ENCODE measurements around the gene PARP11.

PARP11 gene

DNA sequence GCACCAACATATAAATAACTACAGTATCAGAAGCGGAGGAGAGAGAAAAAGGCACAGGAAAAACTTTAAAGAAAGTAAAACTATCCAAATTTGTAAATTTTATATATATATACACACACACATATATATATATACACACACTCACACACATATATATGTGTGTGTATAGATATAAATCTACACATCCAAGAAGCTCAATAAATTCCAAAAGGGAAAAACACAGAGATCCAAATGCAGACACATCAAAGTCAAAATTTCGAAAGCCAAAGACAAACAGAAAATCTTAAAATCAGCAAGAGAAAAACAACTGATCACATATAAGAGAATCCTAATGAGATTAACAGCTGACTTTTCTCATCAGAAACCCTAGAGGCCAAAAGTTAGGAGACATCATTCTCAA is 37.3 kb downstream of the PARP11 start:
- Histone ChIP-seq H3K4me1 (ENCODE audit: insufficient read depth, low read length, poor library complexity, severe bottlenecking) (peaks cover 4% of the 10 kb centered on the region), H3K36me3 (ENCODE audit: insufficient read depth, low read length) (no peaks in the 10 kb centered on the region), H3K4me2 (ENCODE audit: low read depth, low read length, poor library complexity, severe bottlenecking) (no peak overlapping the region), H3K27me3 (ENCODE audit: insufficient read depth, low read length, poor library complexity, severe bottlenecking) (no peaks in the 10 kb centered on the region), H3K4me3 (ENCODE audit: low read length, poor library complexity, severe bottlenecking) (no peak overlapping the region), H2AFZ (ENCODE audit: low read length) (no peak overlapping the region), H3F3A (ENCODE audit: low read depth) (no peaks in the 10 kb centered on the region), H3K79me2 (ENCODE audit: insufficient read depth, low read length) (0 out of 2 replicates have a peak, but pooled peaks cover 13% of the 10 kb centered on the region), H3K9ac (ENCODE audit: low read depth, low read length, poor library complexity, severe bottlenecking) (no peak overlapping the region), H3K9me2 (replicated peaks; ENCODE audit: low read depth, low read length) (no peaks in the 10 kb centered on the region), H4K20me1 (ENCODE audit: insufficient read depth, low read length, poor library complexity, severe bottlenecking) (no peaks in the 10 kb centered on the region), H3K9me3 (ENCODE audit: insufficient read depth, low read depth, low read length) (no peaks in the 10 kb centered on the region)
- TF ChIP-seq EZH2phosphoT487 (IDR thresholded peaks at IDR 0.05; ENCODE audit: borderline replicate concordance) = no peak
- TF ChIP-seq, protein P1, sequence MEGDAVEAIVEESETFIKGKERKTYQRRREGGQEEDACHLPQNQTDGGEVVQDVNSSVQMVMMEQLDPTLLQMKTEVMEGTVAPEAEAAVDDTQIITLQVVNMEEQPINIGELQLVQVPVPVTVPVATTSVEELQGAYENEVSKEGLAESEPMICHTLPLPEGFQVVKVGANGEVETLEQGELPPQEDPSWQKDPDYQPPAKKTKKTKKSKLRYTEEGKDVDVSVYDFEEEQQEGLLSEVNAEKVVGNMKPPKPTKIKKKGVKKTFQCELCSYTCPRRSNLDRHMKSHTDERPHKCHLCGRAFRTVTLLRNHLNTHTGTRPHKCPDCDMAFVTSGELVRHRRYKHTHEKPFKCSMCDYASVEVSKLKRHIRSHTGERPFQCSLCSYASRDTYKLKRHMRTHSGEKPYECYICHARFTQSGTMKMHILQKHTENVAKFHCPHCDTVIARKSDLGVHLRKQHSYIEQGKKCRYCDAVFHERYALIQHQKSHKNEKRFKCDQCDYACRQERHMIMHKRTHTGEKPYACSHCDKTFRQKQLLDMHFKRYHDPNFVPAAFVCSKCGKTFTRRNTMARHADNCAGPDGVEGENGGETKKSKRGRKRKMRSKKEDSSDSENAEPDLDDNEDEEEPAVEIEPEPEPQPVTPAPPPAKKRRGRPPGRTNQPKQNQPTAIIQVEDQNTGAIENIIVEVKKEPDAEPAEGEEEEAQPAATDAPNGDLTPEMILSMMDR (conservative IDR thresholded peaks at IDR 0.05; ENCODE audit: low read length) = no peak

- Histone ChIP-seq H3K36me3 (ENCODE audit: insufficient read depth, low read length) (no peaks in the 10 kb centered on the region; the same call in 1 of the 2 replicates), H3F3A (ENCODE audit: low read depth) (no peaks in the 10 kb centered on the region), H3K4me2 (ENCODE audit: low read depth, low read length, poor library complexity, severe bottlenecking) (no peak overlapping the region), H4K20me1 (ENCODE audit: insufficient read depth, low read length, poor library complexity, severe bottlenecking) (no peaks in the 10 kb centered on the region), H3K9ac (ENCODE audit: low read depth, low read length, poor library complexity, severe bottlenecking) (no peak overlapping the region), H3K79me2 (ENCODE audit: insufficient read depth, low read length) (0 out of 2 replicates have a peak, but pooled peaks cover 13% of the 10 kb centered on the region), H3K27me3 (ENCODE audit: insufficient read depth, low read length, poor library complexity, severe bottlenecking) (no peaks in the 10 kb centered on the region), H3K9me2 (replicated peaks; ENCODE audit: low read depth, low read length) (no peaks in the 10 kb centered on the region), H2AFZ (ENCODE audit: low read length) (no peak overlapping the region), H3K4me1 (ENCODE audit: insufficient read depth, low read length, poor library complexity, severe bottlenecking) (peaks cover 4% of the 10 kb centered on the region), H3K9me3 (ENCODE audit: insufficient read depth, low read depth, low read length) (no peaks in the 10 kb centered on the region), H3K4me3 (ENCODE audit: low read length, poor library complexity, severe bottlenecking) (no peak overlapping the region)
- no peak for TF ChIP-seq EZH2phosphoT487 (IDR thresholded peaks at IDR 0.05; ENCODE audit: borderline replicate concordance)
- TF ChIP-seq, protein P1 (conservative IDR thresholded peaks at IDR 0.05; ENCODE audit: low read length) = no peak
Measured at GRCh38 chr12:3834774-3835173, 38.4 kb downstream of the PARP11 start.

- Histone ChIP-seq H2AFZ (ENCODE audit: low read length) (no peak overlapping the region), H3K27me3 (ENCODE audit: insufficient read depth, low read length, poor library complexity, severe bottlenecking) (no peaks in the 10 kb centered on the region), H3K9me3 (ENCODE audit: insufficient read depth, low read depth, low read length) (no peaks in the 10 kb centered on the region), H3K9ac (ENCODE audit: low read depth, low read length, poor library complexity, severe bottlenecking) (no peak overlapping the region), H3K79me2 (ENCODE audit: insufficient read depth, low read length) (0 out of 2 replicates have a peak, but pooled peaks cover 13% of the 10 kb centered on the region), H3K4me2 (ENCODE audit: low read depth, low read length, poor library complexity, severe bottlenecking) (no peak overlapping the region), H4K20me1 (ENCODE audit: insufficient read depth, low read length, poor library complexity, severe bottlenecking) (no peaks in the 10 kb centered on the region), H3K9me2 (replicated peaks; ENCODE audit: low read depth, low read length) (no peaks in the 10 kb centered on the region), H3F3A (ENCODE audit: low read depth) (no peaks in the 10 kb centered on the region), H3K4me1 (ENCODE audit: insufficient read depth, low read length, poor library complexity, severe bottlenecking) (peaks cover 4% of the 10 kb centered on the region), H3K4me3 (ENCODE audit: low read length, poor library complexity, severe bottlenecking) (no peak overlapping the region), H3K36me3 (ENCODE audit: insufficient read depth, low read length) (peaks cover 2% of the 10 kb centered on the region; the same call in 1 of the 2 replicates)
- no peak for TF ChIP-seq EZH2phosphoT487 (IDR thresholded peaks at IDR 0.05; ENCODE audit: borderline replicate concordance)
- TF ChIP-seq, protein P1 (conservative IDR thresholded peaks at IDR 0.05; ENCODE audit: low read length) = no peak
Measured at GRCh38 chr12:3833670-3834310, 39.4 kb downstream of the PARP11 start.
